ENCODE data around the gene DPP3.
A peak's percentile ranks its signal among the peaks of the same experiment; 100 is the strongest.

DPP3 gene

GRCh38 chr11:66545701-66546367 is 65.6 kb downstream of the DPP3 start, which contains the start of gene ZDHHC24 (continued):
- peak; percentile 79; the same call in 1 of the 2 replicates for TF ChIP-seq PATZ1 (tag by site-specific recombination; IDR thresholded peaks at IDR 0.05)
- TF ChIP-seq ZNF610 (tag by site-specific recombination; IDR thresholded peaks at IDR 0.05; ENCODE audit: borderline replicate concordance), result no peak
- TF ChIP-seq REST (tag by site-specific recombination; IDR thresholded peaks at IDR 0.05), result no peak
- 0 out of 2 replicates have a peak, but pooled peaks have one; percentile 59 for TF ChIP-seq ZNF184 (tag by site-specific recombination; IDR thresholded peaks at IDR 0.05)
- TF ChIP-seq ZIC2 (tag by site-specific recombination; IDR thresholded peaks at IDR 0.05), result 0 out of 2 replicates have a peak, but pooled peaks have one; percentile 41
- TF ChIP-seq KLF17 (tag by site-specific recombination; IDR thresholded peaks at IDR 0.05), result no peak
- 0 out of 2 replicates have a peak, but pooled peaks have one; percentile 10 for TF ChIP-seq ZNF777 (tag by site-specific recombination; IDR thresholded peaks at IDR 0.05; ENCODE audit: borderline replicate concordance)
- peak; percentile 50; the same call in 1 of the 2 replicates for TF ChIP-seq GLIS1 (tag by site-specific recombination; IDR thresholded peaks at IDR 0.05)
- TF ChIP-seq ZSCAN30 (tag by site-specific recombination; IDR thresholded peaks at IDR 0.05), result peak; percentile 24; the same call in 1 of the 2 replicates
- peak; percentile 56 for TF ChIP-seq ZFHX2 (tag by site-specific recombination; conservative IDR thresholded peaks at IDR 0.05)
- peak; percentile 86 for TF ChIP-seq ZBTB17 (tag by site-specific recombination; IDR thresholded peaks at IDR 0.05)
- TF ChIP-seq ZNF362 (tag by site-specific recombination; IDR thresholded peaks at IDR 0.05), result no peak
- TF ChIP-seq EGR2 (tag by site-specific recombination; IDR thresholded peaks at IDR 0.05; ENCODE audit: low read depth), result peak; percentile 49; the same call in 1 of the 2 replicates

- Histone ChIP-seq H3K9me3 (ENCODE audit: control insufficient read depth, insufficient read depth, low read depth, low read length) (no peaks in the 10 kb centered on the region), H3K4me1 (ENCODE audit: control insufficient read depth, insufficient read depth, low read length) (no peaks in the 10 kb centered on the region), H3K36me3 (ENCODE audit: control insufficient read depth in 2 of 2, insufficient read depth in 1 of 2, low read length in 2 of 2) (peaks cover 0 to 24% of the 10 kb centered on the region in 2 experiments; a peak in 1 of 3 replicates), H3K27ac (ENCODE audit: extremely low read depth, low read depth, low read length) (peak within 1 kb of the TSS; percentile 65; the same call in 1 of the 2 replicates), H3K4me3 (ENCODE audit: low read depth, low read length) (peak within 1 kb of the TSS; percentile 73)
- CTCF ChIA-PET, result interaction anchor here (1.0 to 2.8 kb wide), 5 partner anchors 32 to 138 kb away, joined by 3 to 10 read pairs (median 4); partner anchors contain the start of genes CCDC87, CCS and RBM4B
- POLR2A ChIA-PET, result interaction anchor here (0.6 to 2.1 kb wide), 17 partner anchors 8 to 782 kb away, joined by 3 to 15 read pairs (median 5); partner anchors contain the start of genes BBS1, CTSF, DPP3 and PELI3
- TF ChIP-seq ZXDB (tag by site-specific recombination; IDR thresholded peaks at IDR 0.05) (0 out of 2 replicates have a peak, but pooled peaks have one; percentile 50), ZBTB11 (tag by site-specific recombination; conservative IDR thresholded peaks at IDR 0.05; ENCODE audit: low read depth) (no peak), HOXD13 (CRISPR knock-in tag; IDR thresholded peaks at IDR 0.05; ENCODE audit: borderline replicate concordance) (no peak), ZBTB10 (tag by site-specific recombination; IDR thresholded peaks at IDR 0.05) (peak; percentile 42; the same call in 1 of the 2 replicates), ZNF248 (tag by site-specific recombination; IDR thresholded peaks at IDR 0.05) (no peak), SP3 (tag by site-specific recombination; IDR thresholded peaks at IDR 0.05) (0 out of 2 replicates have a peak, but pooled peaks have one; percentile 2)
These were observed 66.2 kb downstream of the DPP3 start, which contains the start of gene ACTN3 for GRCh38 chr11:66546368-66546965. Gene ACTN3 (plus strand): TSS chr11:66546903. CDS start chr11:66546938, 35 bp downstream.
